Sigmoid colon (tissue), 4 donors: ENCODE data around the gene PAK5.

Experiments used
- EP300 ChIP-seq, 4 donors: sonication (generic); formaldehyde crosslinking; IDR thresholded peaks; one replicate each; pipeline ENCODE4 v1.6.1; 2017; ENCODE audit warnings: antibody characterized with exemption in 4 of 4
- POLR2A ChIP-seq, 2 donors: fragments of 450-650 bp; IDR thresholded peaks; one replicate each; pipeline ENCODE4 v1.6.1; 2016; ENCODE audit warnings: antibody characterized with exemption in 2 of 2, mild to moderate bottlenecking in 2 of 2, moderate library complexity in 2 of 2

DNA sequence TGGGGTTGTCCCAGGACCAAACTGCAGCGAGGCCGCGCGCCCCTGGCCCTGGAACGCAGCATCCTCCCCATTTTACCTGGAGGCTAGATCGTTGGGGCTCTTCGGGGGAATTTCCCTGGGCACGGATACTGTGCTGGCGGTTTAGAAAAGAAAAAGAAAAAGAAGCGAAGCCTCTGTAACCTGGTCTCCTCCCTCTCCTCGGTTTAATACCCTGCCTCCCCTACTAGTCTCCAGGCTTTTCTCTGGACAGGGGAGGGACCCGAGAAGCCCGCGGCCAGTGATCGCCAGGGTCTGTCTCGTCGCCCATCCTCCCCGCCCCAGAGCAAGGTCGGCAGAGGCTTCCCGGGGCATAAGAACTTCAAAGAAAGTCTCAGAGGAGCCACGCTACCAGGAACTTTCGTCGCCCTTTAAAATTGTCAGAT is 330.6 kb downstream of the PAK5 start:
- no peak for TF ChIP-seq POLR2A (IDR thresholded peaks at IDR 0.05)
- no peak for TF ChIP-seq EP300 (IDR thresholded peaks at IDR 0.05)
